ENCODE data around the gene HSH2D. TPM values are rescaled to one million over a fixed set of nuclear protein-coding genes. Genes with fewer than 3 reads are reported as not detected.

Gene HSH2D
- polyA plus RNA-seq, 1 of the 3 experiments (the other 2 are of a cell fraction) = not detected

GRCh38 chr19:16166417-16166816 lies 22.9 kb downstream of the HSH2D start (continued):
- TF ChIP-seq FOXM1 (IDR thresholded peaks at IDR 0.05; ENCODE audit: low read depth) = no peak
- TF ChIP-seq RCOR1 (IDR thresholded peaks at IDR 0.05; ENCODE audit: low read length) = no peak

- no peak overlapping the region for H2AFZ ChIP-seq (ENCODE audit: low read depth)
- H4K20me1 ChIP-seq (ENCODE audit: insufficient read depth) = no peaks in the 10 kb centered on the region
- no peak overlapping the region for H3K9ac ChIP-seq
- H3F3A ChIP-seq (replicated peaks; ENCODE audit: insufficient read depth) = peaks cover 4% of the 10 kb centered on the region
- no peaks in the 10 kb centered on the region for H3K36me3 ChIP-seq (replicated peaks in 1 of 2; ENCODE audit: control insufficient read depth in 1 of 2, insufficient read depth in 2 of 2, low read length in 1 of 2)
- no peaks in the 10 kb centered on the region for H3K4me1 ChIP-seq (ENCODE audit: control insufficient read depth in 1 of 2, insufficient read depth in 2 of 2, low read depth in 1 of 2, low read length in 1 of 2)
- no peaks in the 10 kb centered on the region for H3K9me2 ChIP-seq
- DNase-seq = no peak
- no peaks in the 10 kb centered on the region for H3K9me3 ChIP-seq
- ChIA-PET CTCF (no interaction called here), POLR2A (no interaction called here)
- no peak overlapping the region for H3K4me3 ChIP-seq (ENCODE audit: low read depth in 2 of 2, low read length in 1 of 2)
- H3K79me2 ChIP-seq (ENCODE audit: insufficient read depth) = no peaks in the 10 kb centered on the region
- no peak overlapping the region for H3K4me2 ChIP-seq
- 79% methylated on average over 5 of the region's 5 CpGs for WGBS (ENCODE audit: low lambda C conversion rate)
- no peak for TF ChIP-seq TAF1 (IDR thresholded peaks at IDR 0.05; ENCODE audit: borderline replicate concordance, low read depth, low read length)
- no peak for TF ChIP-seq ELF1 (IDR thresholded peaks at IDR 0.05)
- TF ChIP-seq EP300 (IDR thresholded peaks at IDR 0.05; ENCODE audit: borderline replicate concordance in 1 of 2, low read depth in 1 of 2, low read length in 1 of 2) = no peak
- no peak for TF ChIP-seq NFIC (IDR thresholded peaks at IDR 0.05; ENCODE audit: borderline replicate concordance)
- TF ChIP-seq GABPA (IDR thresholded peaks at IDR 0.05; ENCODE audit: low read depth) = no peak
- no peak for TF ChIP-seq POLR2AphosphoS5 (IDR thresholded peaks at IDR 0.05; ENCODE audit: low read depth, low read length)
- TF ChIP-seq REST (IDR thresholded peaks at IDR 0.05; ENCODE audit: low read depth, low read length) = no peak
- TF ChIP-seq SIN3A (IDR thresholded peaks at IDR 0.05; ENCODE audit: borderline replicate concordance, low read depth, low read length) = no peak
- no peak for TF ChIP-seq GATA2 (CRISPR knock-in tag; IDR thresholded peaks at IDR 0.05)
- no peak for TF ChIP-seq USF2 (IDR thresholded peaks at IDR 0.05; ENCODE audit: borderline replicate concordance, low read depth, low read length)
- H3K27me3 ChIP-seq (ENCODE audit: insufficient read depth) = no peaks in the 10 kb centered on the region
- no peak overlapping the region for H3K27ac ChIP-seq (ENCODE audit: low read depth in 2 of 2, low read length in 1 of 2)
These were observed 23.6 kb downstream of the HSH2D start for GRCh38 chr19:16167055-16167454.

Measured in SK-N-SH (cell line).